ENCODE data around the gene MAP1B.

DNA sequence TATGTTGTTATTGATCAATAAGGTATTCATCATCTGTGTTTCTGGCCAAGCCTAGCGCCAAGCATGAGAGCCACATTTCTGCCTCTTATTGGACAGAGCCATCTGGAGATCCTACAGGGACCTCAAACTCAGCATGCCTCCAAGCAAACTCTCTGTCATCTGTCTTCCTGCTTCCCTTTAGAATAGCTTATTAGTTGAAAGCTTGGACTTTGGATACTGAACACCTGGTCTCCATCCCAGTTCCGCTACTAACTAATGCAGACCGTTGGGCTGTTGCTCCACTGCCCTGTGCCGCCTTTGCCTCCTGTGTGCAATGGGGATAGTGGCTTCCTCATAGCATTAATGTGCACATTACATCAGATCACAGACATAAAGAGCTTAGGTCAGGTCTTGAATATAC lies 65.5 kb downstream of the MAP1B start:
- TF ChIP-seq, protein P1, sequence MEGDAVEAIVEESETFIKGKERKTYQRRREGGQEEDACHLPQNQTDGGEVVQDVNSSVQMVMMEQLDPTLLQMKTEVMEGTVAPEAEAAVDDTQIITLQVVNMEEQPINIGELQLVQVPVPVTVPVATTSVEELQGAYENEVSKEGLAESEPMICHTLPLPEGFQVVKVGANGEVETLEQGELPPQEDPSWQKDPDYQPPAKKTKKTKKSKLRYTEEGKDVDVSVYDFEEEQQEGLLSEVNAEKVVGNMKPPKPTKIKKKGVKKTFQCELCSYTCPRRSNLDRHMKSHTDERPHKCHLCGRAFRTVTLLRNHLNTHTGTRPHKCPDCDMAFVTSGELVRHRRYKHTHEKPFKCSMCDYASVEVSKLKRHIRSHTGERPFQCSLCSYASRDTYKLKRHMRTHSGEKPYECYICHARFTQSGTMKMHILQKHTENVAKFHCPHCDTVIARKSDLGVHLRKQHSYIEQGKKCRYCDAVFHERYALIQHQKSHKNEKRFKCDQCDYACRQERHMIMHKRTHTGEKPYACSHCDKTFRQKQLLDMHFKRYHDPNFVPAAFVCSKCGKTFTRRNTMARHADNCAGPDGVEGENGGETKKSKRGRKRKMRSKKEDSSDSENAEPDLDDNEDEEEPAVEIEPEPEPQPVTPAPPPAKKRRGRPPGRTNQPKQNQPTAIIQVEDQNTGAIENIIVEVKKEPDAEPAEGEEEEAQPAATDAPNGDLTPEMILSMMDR (IDR thresholded peaks at IDR 0.05; ENCODE audit: low read length) = no peak
- no peak for TF ChIP-seq EZH2 (optimal IDR thresholded peaks at IDR 0.05; ENCODE audit: low read depth, low read length)

Measured in MM.1S (cell line).